Measurements from ENCODE around the gene GRIA1. TPM values are rescaled to one million over a fixed set of nuclear protein-coding genes. Genes with fewer than 3 reads are reported as not detected.

Gene GRIA1
- 0.29 TPM in 1 of 2 replicates, not detected in the other for total RNA-seq (2014; rRNA removed; shearing (Covaris generic))

DNA sequence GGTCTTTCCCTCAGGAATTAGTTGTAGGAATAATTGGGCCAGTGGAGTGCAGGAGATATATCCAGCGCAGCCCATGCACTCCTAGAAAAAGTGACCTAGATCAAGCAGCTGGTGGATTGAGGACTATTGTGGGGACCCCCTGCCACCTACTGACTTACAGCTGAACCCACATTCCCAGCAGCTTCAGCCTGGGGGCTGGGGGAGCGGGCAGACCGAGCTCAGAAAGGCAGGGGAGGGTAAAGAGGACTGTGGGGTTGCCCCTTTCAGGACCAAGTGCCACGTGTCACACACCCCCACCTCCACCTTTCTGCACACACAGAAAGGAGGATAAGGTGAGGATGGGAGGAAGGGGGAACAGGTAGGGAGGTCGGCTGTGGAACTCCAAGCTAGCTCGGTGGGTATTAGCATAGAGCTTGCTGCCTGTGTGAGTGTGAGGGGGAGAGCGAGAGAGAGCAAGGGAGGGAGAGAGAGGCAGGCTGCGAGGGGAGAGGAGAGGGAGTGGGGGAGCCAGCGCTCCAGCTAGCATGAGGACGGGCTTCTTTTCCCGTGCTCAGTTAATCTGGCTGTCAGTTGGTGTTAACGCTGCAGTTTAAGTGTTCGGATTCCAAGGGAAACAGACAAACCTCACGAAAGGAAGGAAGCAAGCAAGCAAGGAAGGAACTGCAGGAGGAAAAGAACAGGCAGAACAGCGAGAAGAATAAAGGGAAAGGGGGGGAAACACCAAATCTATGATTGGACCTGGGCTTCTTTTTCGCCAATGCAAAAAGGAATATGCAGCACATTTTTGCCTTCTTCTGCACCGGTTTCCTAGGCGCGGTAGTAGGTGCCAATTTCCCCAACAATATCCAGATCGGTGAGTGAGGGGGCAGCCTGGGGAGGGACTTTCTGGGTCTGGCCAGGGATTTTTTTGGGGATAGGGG lies at the start of gene GRIA1:
TSS of gene GRIA1 (plus strand) at position 553 of the 920 bp plus-strand sequence.
- no peak for DNase-seq (ENCODE audit: low read depth)

DNA sequence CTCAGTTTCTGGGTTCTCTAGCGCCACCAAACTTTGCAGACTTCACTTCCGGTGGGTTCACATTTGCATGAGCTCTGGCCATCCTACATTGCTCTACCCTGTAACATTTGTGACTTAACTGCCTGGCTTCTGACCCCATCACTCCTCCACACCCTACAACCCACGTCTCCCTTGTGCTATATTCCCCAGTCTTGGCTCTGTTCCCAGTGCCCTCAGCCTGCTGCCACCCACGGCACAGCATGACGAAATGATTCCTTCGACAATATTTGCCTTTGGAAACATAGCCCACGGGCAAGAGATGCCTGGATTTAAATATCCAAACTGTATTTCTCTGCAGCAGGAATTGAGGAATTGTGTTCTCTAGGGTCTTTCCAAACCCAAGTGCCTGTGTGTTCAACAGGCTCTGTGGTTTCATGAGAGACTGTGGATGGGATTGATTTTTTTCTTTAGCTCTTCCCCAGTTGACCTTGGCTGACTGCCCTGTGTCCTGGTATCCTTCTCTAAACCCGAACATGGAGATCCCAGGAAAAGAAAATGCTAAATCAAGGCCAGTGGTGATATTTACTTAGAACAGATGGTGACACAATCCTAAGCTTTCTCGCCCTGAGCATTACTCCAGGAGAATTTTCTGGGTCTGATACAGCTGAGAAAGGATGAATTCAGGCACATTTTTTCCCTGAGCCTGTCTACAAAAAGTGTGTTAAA lies 44.4 kb upstream of the GRIA1 start:
- DNase-seq (ENCODE audit: low read depth): peak; percentile 45

DNA sequence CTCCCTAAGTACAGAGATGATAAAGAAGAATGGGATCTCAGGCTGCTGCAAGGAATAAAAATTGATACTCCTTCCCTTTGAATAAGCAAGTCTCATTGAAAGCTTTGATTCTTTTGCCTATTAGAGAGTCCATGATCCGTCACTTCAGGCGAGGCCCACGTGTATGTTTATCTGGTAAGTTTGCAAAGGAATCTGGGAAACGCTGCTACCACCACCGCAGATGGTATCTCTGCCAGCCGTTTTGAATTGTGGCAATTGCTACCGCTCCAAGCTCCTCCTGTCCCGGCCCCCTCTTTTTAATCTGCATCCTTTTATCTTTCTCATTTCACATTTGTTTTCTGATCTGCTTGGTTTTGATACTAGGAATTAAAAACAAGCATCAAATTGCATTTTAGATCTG lies 42.9 kb upstream of the GRIA1 start:
- DNase-seq (ENCODE audit: low read depth): no peak

DNA sequence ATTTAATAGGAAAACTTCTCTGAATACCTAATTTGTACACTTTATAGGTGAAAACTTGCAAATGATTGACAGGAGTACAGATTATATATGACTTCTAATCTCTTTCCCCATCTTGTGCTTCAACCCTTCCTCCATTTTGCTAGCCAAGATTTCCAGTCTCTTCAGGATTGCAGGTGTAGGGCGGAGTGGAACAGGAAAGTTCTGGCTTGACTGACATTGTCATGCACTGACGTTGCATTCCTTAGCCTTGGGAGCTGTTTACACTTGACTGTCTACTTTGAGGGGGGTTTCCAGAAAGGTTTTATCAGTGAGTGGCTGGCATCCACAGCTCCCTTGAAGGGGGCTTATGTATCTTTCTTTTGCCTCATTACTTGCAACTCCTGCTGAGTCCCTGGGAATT lies 34.1 kb upstream of the GRIA1 start:
- DNase-seq (ENCODE audit: low read depth): no peak

DNA sequence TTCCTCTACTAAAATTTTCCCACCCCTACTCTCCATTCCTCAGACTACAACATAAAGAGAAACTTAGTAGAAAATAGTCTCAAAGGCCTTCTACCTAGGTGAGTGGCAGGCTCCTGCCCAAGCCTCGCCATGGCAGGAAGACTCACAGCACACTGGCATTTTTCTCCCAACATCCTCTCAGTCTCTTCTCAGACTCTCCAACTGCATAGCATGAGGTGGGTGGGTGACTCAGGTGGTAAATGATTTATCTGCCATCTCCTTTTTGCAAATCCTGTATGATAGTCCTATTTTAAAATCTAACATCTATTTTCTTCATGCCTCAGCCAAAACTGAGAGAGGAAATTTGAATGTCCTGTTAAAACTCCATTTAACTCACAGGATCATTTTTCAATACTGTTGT lies 33.5 kb upstream of the GRIA1 start:
- DNase-seq (ENCODE audit: low read depth): no peak

DNA sequence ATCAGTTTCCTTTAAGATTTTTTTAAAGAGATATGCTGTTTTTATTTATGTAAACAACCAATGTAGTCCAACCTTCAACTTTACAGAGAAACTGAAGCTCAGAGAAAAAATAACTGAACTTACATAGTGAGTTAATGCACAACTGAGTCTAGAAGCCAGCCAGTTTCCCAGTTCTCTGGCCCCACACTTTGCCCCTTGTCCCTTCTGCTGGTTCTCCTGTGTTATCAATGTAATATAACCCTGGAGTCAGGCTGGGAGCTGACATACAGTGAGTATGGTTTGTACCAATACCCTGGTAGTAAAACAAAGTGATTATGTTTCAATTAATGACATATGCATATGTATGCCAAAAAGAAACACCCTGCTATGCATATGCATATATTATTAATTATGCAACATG lies 32.2 kb upstream of the GRIA1 start:
- DNase-seq (ENCODE audit: low read depth): no peak

DNA sequence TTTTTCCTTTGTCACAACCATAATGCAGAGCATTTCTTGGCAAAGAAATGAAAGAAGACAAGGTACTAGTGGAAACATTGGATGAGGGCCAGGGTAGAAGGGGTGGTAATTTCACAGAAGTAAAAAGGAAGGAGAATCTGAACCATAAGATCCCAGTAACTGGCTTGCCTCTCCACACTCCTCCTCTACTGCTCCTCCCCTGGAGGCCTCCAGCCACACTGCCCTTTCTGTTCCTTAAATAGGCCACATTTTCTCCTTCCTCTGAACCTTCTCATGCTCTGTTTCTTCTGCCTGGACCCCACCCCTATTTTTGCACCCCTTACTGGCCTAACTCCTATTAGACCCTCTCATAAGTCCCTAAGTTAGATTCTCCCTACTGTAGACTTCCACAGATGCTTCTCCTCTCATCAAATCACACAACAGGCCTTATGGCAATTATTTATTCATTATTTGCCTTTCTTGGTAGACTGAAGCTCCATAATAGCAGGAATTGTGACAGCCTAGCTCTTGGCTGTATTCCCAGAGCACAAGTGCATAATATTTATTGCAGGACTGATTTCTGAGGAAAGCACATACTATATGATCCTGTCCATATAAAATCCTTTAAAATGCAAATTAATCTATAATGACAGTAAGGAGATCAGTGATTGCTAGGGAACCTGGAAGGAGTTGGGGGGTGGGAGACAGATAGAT lies 31.3 kb upstream of the GRIA1 start:
- no peak for DNase-seq (ENCODE audit: low read depth)

DNA sequence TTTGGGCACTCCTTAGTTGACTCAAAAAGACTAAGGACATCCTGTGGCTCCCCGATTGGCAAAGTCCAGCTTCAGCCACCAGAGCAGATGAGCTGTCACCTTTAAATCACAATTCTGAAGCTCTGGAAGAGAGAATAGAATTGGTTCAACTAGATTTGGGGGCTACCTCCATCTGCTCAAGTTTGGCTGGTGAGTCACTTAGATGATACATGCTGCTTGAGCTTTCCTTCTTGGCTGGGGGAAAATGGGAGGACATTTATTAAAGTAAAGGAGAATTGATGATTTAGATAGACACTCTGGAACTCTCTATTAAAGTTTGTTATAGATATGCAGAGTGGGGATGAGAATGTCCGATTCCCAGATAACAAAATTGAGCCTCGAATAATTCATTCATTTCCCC lies 30.0 kb upstream of the GRIA1 start:
- DNase-seq (ENCODE audit: low read depth): no peak

DNA sequence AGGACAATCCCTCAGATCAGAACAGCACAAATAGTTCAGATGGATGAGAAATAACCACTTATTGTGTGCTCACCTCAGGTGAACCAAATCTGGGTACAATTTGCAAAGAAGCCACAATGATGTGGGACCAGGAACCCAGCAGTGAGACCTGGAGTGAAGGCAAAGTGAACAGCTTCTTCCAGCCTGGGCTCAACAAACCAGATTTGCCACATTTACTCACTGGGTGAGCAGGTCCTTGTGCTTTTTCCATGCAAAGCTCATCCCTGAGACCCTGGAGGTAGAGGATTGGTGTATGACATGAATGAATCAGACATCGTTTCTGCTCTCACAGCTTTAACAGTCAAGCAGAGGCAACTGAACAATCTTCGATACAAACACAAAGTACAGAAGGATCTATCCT lies 29.1 kb upstream of the GRIA1 start:
- DNase-seq (ENCODE audit: low read depth): no peak

DNA sequence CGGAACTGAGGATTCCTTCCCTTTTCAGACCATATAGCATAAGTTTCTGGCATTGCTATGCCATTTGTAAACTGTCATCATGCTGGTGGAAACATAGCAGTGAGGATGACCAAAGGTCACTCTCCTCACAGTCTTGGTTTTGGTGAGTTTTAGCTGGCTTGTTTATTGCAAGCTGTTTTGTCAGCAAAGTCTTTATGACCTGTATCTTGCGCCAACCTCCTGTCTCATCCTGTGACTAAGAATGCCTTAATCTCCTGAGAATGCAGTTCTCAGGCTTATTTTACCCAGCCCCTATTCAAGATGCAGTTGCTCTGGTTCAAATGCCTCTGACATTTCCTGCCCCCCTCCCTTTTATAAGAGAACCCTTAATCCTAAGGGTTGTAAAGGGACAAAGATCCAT lies 26.7 kb upstream of the GRIA1 start:
- no peak for DNase-seq (ENCODE audit: low read depth)

DNA sequence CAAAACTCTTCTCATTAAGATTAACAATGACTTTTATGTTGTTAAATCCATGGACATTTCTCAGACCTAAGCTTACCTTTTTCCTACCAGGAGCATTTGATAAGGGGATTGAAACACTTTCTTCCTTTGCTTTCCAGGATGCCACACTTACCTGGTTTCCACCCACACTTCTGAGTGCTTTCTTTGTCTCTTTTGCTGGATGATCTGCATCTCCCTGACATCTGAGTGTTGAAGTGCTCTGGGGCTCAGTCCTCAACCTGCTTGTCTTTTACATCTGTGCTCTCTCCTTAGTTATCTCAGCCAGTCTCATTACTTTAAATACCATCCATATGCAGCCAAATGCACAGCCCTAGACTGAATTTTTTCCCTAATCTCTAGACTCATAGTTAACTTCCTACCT lies 22.9 kb upstream of the GRIA1 start:
- no peak for DNase-seq (ENCODE audit: low read depth)

DNA sequence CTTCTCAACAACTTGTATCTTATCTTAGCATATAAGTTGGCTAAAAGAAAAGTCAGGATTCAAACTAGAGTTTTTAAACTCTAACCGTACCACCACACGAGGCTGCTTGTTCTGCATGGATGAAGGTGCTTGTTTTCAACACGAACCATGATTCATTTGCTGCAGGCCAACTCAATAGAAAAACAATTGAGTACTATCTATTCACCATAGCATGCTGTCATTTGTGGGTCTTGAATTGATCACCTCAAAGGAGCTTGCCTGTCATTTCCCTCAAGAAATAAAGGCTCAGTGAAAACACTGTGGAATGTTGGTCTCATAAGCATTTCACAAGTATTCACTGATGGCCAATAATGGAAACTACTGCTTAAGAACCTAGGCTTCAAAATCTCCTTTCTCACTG lies 21.0 kb upstream of the GRIA1 start:
- DNase-seq (ENCODE audit: low read depth): no peak

DNA sequence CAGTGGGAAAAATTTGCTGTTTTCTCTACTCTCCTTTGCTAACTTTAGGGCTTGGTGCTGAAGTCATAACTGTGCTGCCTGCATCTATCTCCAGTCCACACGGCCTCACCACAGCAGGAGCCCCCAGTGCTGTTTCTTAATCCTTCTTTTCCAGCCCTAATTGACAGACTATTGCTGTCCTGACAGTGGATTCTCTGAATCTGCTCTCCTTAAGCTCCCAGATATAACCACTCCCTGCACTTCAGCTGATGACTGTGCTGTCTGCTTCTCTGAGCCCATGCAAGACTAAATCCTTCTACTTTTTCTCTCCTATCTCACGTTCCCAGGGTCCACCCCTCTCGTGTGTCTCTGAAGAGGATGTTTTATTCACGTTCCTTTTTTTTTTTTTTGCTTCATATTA lies 19.7 kb upstream of the GRIA1 start:
- no peak for DNase-seq (ENCODE audit: low read depth)

DNA sequence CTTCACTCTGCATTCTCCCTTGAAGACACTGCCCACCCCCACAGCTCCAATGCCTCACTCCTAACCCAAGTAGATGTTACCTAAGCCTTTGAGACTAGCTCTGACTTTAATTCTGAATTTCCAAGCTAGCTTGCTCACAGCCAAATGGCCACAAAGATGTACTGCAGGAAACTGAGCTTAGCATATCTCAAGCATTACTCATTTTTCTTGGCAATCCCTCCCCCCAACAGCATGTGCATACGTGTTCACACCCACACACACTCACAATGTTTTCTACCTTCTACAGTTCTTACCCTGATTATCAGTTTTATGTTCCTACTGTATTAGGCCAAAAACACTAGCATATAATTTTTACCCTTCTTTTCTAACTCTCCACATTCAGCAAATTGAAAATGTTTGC lies 13.7 kb upstream of the GRIA1 start:
- DNase-seq (ENCODE audit: low read depth): peak; percentile 68

DNA sequence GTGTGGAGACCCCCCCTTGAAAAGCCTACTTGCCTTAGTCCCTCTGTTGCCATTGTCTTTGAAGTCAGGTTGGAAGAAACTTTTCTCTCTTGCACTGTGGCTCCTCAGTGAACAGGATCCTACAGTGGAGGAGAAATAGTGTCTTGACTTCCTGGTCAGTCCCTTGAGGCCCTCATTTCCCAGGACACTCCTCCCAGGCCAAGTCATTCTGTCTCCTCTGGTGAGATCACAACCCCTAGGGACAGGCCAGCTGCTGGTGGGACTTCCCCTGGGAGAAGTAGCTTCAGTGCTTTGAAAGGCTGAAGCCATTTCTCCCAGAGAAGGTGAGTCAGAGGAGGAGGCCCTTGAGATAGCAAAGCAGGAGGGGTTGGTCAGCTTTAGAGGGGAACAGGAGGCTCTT lies 10.1 kb upstream of the GRIA1 start:
- DNase-seq (ENCODE audit: low read depth): peak; percentile 9

DNA sequence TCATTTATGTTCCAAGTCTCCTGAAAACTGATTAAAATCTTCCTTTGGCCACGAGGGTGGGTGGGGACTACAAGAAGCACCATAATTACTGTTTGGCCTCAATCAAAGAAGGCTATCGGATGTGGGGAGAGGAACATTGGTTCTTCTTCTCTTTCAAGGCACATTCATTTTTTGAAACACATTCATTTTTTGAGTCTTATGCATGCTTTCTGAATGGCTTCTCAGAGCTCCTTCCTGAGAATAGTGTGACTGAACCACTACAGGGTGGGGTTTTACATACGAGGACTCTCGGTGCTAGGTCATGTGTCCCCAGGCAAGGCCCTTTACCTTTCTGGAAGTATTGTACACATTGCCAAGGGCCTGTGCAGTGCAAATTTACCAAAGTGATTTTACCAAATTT lies 7.0 kb upstream of the GRIA1 start:
- DNase-seq (ENCODE audit: low read depth): no peak

DNA sequence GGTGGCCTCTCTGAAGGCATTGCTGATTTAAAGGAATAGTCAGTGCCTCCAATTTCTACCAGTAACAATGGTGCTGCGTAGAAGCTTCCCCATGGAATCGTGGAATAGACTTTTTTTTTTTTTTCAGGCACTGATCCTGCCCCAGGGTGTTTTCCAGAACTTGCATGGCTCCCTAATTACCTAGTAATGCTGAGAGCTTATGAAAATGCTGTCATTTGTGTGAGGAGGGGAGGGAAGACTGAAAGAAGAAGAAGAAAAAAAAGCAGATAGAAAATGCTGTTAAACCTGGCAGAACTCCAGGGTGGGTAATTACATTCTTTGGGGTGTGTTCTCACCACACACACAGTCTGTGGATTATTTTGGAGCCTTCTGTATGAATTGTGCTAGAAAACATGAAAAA lies 4.8 kb upstream of the GRIA1 start:
- no peak for DNase-seq (ENCODE audit: low read depth)

DNA sequence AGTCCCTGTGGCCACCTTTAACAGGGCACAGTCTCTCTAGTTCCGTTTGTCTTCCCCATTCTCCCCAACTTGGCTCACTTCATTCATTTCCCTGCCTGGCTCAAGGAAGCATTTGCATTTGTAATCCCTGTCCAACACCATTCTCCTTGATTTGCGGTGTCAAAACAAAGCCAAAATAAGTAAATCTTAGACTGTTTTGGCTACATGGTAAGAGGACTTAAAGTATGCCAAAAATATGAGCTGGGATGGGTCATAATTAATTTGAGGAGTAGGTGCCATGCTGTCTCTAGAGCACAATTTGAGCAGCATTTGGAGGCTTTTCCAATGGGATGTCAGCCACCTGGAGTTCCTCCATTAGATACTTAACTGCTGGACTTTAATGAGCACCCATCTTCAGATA lies 3.7 kb upstream of the GRIA1 start:
- no peak for DNase-seq (ENCODE audit: low read depth)

DNA sequence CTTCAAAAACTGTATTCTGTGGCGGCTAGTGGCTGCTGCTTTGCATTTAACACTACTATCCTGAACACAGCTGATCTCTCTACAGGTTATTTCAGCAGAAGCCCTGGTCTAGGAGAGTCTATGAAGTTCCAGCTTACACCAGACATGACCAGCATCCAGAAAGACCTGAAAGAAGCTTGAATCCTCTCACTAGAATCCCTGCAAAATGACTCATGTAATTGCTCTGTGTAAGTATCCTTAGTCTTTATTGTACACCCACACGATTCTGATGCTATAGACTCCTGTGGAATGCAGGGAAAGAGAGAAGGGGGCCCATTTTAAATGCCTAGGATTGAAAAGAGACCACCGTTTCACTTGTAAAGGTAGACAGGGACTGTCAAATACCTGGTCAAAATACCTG lies 859 bp upstream of the GRIA1 start:
- no peak for DNase-seq (ENCODE audit: low read depth)

DNA sequence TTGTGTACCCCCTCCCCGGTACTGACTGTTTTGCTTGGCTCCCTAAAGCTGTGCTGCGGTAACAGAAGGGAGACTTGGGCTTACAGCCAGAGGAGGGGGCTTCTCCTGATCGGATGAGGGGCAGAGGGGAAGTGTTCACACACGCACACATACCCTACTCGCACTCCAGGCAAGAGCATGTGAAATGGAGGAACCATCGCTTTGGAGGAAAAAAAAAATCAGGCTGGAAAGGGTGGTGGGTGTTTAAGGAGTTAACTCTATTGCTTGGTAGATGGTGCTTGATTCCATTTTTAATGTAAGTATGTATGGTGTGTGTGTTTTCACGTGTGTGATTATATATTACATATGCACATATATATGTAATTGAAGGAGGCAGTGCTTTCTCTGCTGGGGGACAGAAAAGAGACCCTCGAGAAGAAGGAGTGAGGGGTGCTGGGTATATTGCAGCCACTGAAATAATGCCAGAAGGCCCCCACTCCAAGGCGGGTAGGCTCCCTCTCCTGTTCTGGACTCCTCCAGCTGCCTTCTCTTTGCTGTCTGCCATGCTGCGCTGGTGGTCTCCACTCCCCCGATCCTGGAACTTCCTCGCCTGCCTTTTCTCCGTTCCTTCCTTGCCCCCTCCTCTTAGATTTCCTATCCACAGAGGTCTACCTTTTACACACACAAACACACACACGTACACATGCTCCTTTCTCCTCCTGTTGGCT lies 721 bp downstream of the GRIA1 start:
- no peak for DNase-seq (ENCODE audit: low read depth)

DNA sequence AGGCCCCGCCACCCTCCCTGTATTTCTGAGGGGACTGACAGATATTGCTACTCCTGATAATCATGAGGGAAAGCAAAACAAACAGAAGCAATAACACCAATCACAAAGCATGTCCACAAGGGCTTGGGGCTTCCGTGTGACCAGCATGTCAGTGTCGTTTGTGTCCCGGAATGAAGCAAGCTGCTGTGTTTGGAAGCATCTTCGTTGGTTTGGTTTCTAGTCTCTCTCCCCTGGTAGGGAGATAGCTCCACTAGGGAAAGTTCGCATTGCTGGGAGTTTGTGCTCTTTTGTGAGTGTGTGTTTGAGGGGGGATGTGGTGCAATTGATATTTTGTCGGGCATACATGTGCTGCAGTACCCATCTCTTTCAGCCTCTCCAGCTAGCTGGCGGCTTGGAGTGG lies 1.4 kb downstream of the GRIA1 start:
- no peak for DNase-seq (ENCODE audit: low read depth)

DNA sequence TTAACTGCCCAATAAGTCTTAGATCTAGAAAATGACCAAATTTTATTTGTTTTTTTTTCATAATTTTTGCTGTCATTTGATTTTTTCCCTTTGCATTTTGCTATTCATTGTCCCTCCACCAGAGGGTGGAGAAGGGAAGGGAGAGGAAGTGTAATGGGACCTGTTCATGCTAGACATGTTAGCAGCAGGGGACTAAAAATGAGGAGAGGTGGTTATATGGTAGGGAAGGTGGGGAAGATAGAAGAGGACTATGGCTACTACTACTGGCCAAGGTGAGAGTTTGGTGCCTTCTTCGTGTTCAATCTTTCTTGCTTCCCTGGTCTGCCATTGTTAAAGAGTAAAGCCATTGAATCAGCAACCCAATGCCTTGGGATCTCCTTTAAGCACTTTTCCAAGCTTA lies 6.4 kb downstream of the GRIA1 start:
- peak; percentile 14 for DNase-seq (ENCODE audit: low read depth)
